Measurements from ENCODE around the gene SHLD3.

DNA sequence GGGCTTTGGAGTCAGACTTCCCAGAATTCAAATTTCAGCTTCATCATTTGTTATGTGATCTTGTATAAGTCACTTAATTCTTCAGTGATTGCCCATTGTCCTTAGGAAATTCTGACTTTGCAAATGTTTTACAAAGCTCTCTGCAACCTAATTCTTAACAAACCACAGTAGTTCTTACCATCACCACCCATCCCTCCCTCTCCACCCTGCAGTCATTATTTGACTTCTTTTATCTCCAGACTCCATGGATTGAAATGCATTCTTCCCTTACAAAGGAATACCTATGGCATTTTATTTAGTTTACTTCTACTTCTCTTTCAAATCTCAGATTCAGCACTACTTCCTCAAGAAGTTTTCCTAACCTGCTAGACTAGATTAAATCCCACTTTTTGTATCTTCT, 23.1 kb downstream of the SHLD3 start:
- TF ChIP-seq, protein P1, sequence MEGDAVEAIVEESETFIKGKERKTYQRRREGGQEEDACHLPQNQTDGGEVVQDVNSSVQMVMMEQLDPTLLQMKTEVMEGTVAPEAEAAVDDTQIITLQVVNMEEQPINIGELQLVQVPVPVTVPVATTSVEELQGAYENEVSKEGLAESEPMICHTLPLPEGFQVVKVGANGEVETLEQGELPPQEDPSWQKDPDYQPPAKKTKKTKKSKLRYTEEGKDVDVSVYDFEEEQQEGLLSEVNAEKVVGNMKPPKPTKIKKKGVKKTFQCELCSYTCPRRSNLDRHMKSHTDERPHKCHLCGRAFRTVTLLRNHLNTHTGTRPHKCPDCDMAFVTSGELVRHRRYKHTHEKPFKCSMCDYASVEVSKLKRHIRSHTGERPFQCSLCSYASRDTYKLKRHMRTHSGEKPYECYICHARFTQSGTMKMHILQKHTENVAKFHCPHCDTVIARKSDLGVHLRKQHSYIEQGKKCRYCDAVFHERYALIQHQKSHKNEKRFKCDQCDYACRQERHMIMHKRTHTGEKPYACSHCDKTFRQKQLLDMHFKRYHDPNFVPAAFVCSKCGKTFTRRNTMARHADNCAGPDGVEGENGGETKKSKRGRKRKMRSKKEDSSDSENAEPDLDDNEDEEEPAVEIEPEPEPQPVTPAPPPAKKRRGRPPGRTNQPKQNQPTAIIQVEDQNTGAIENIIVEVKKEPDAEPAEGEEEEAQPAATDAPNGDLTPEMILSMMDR (IDR thresholded peaks at IDR 0.05; ENCODE audit: insufficient read depth, low read length, poor library complexity, severe bottlenecking), result no peak
- TF ChIP-seq EZH2phosphoT487 (conservative IDR thresholded peaks at IDR 0.05; ENCODE audit: low read length), result no peak

Measured in SU-DHL-6 (cell line).